ENCODE results near the gene PTS.

Gene PTS

GRCh38 chr11:112222303-112222702 lies 3.9 kb upstream of the PTS start:
- no peak for DNase-seq (ENCODE audit: low read depth in 2 of 2)

DNA sequence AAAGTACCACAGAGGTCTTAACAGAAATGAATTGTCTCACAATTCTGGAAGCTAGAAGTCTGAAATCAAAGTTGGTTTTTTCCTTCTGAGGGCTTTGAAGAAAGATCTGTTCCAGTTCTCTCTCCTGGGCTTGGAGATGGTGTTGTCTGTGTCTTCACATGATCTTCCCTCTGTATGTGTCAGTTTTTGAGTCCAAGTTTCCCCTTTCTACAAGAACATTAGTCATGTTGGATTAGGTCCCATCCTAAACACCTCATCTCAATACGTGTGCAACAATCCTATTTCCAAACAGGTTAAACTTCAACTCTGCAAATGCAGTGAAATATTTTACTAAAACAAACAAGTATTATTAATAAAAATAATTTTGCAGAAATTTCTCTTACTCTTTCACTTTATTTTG lies 3.1 kb upstream of the PTS start:
- no peak for DNase-seq (ENCODE audit: low read depth in 2 of 2)

GRCh38 chr11:112223754-112224532 lies 2.3 kb upstream of the PTS start:
- DNase-seq (ENCODE audit: low read depth in 2 of 2): no peak

DNA sequence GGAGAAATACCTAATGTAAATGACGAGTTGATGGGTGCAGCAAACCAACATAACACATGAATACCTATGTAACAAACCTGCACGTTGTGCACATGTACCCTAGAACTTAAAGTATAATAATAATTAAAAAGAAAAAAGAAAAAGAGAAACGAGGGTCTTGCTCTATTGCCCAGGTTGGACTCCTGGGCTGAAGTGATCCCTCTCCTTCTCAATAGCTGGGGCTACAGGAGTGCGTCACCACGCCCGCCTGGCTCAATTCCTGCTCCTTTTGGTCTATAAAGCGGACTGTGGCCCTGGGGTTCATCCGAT lies 521 bp upstream of the PTS start:
- DNase-seq (ENCODE audit: low read depth in 2 of 2): no peak

GRCh38 chr11:112226831-112227401 lies 688 bp downstream of the PTS start:
- DNase-seq (ENCODE audit: low read depth in 2 of 2): no peak

- DNase-seq (ENCODE audit: low read depth in 2 of 2): no peak
Observed at GRCh38 chr11:112227471-112227870, 1.2 kb downstream of the PTS start.

DNA sequence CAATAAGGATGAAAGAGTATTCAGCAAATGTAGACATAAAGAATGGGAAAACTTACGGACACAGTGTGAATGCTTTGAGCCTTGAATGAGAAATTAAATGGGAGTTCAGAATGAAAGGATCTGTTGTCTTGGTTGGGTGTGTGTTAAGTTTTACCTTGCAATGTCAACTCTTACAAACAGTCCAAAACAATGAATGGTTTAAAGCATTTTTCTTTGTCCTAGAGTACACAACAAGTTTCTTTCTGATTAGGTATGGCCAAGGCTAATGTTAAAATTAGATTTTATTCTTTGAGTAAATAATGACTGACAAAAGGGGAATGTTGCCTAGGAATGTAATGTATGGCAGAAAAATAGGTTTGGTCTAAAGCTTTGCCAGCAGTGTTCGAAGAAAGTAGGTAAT lies 2.5 kb downstream of the PTS start:
- no peak for DNase-seq (ENCODE audit: low read depth in 2 of 2)

- DNase-seq (ENCODE audit: low read depth in 2 of 2): no peak
Observed at GRCh38 chr11:112229159-112229558, 2.9 kb downstream of the PTS start.

DNA sequence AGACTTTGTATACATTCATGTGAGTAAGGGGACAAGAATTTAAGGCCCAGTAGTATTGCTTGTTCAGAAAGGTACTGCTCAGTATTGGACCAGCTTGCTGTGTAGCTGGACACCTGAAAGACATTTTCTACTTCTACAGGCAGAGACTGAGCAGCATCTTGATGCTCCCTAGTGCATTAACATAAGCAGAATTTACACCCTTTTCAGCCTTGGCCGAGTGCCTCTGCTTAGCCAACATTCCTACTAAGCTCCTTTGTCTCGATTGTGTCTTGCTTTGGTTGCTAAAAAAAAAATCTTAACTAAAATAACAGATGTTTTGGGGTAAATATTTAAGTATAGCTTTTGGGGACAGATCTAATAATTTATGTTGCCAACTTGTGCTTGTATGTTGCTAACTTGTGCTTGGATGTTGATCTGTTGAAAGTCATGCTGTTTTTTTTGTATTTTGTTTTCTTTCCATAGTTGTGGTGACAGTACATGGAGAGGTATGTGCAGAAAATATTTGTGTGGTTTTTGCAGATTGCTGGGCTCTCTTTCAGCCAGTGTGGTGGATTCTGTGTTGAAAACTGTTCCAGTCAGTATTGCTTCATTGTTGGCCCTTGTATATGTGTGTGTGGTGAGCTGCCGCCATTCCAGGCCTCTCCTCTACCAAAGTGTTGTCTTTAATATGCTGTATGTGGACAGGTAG lies 3.7 kb downstream of the PTS start:
- no peak for DNase-seq (ENCODE audit: low read depth in 2 of 2)

DNA sequence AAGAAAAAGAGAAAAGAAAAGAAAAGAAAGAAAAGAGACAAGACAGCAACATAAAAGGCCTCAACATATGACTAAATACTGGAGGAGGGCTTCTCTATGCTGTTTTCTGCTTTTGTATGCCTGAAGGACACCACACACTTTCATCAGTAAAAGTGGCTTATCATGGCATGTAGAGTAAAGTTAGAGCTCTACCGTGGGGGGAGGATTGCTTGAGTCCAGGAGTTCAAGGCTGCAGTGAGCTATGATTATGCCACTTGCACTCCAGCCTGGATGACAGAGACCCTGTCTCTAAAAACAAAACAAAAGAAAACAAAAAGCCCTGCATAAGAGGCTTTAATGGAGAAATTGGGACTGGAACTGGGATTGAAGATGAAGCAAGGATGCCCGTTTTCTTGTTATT lies 5.7 kb downstream of the PTS start:
- DNase-seq (ENCODE audit: low read depth in 2 of 2): no peak

DNA sequence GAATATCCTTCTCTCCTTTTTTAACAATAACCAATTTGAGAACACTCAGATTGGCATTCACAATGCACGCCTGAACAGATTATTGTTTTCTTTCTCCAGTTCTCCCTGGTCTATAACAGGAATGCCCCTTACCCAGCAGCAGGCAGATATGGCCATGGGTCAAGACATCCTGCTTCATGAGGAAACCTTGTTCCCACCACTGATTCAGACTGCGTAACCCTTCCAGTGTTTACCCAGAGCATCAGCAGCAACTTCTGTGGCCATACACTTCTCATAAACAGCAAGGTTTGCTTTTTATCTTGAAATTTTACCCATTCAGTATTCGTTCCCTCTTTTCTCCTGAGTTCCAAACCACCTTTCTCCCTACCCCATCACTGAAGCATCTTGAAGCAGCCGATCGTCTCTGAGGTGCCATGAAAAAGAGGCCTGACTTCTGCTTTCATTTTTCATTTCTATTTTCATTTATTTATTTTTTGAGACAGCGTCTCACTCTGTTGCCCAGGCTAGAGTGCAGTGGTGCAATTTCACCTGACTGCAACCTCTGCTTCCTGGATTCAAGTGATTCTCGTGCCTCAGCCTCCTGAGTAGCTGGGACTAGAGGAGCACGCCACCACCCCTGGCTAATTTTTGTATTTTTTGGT lies 9.6 kb downstream of the PTS start:
- no peak for DNase-seq (ENCODE audit: low read depth in 2 of 2)

DNA sequence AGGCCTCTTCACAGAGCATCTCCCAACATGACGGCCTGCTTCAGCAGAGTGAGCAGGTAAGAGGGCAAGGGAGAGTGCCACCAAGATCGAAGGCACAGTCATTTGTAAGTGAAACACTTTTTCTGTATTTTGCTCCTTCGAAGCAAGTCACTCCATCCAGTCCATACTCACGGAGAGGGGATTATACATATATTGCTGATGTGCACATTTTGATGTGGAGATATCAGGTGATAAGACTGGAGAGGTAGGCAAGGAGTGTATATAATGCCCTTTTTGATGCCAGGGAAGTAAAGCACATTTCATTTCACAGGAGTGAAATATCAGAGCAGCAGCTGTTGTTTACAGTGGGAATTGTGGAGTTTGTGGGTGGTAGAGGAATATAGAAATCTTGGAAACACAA lies 11.2 kb downstream of the PTS start:
- DNase-seq (ENCODE audit: low read depth in 2 of 2): no peak

- no peak for DNase-seq (ENCODE audit: low read depth in 2 of 2)
Observed at GRCh38 chr11:112238041-112238440, 11.8 kb downstream of the PTS start.

GRCh38 chr11:112241486-112241885 lies 15.3 kb downstream of the PTS start:
- DNase-seq (ENCODE audit: low read depth in 2 of 2): no peak

- no peak for DNase-seq (ENCODE audit: low read depth in 2 of 2)
Observed at GRCh38 chr11:112247201-112247600, 21.0 kb downstream of the PTS start.

DNA sequence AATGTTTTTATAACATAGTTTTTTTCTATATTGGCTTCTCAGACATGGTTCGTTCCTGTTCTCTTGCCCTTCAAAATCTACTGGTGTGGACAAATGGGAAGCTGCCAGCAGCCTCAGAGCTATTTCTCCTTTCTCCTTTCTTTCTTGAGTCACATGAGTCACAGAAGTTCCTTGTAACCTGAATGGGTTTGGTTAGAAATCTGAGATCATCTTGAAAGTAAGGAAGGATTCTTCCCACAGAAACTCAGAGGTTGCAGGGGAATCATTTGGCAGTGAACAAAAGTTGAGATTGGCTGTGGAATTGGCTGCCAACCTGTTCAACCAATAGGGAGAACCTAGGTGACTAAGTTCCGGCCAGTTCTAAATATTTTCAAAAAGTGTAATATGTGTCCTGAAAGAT lies 22.0 kb downstream of the PTS start:
- no peak for DNase-seq (ENCODE audit: low read depth in 2 of 2)

- no peak for DNase-seq (ENCODE audit: low read depth in 2 of 2)
Observed at GRCh38 chr11:112249871-112250610, 23.8 kb downstream of the PTS start.

- no peak for DNase-seq (ENCODE audit: low read depth in 2 of 2)
Observed at GRCh38 chr11:112253605-112254242, 27.5 kb downstream of the PTS start.

- DNase-seq (ENCODE audit: low read depth in 2 of 2): no peak
Observed at GRCh38 chr11:112255067-112255720, 29.0 kb downstream of the PTS start.

DNA sequence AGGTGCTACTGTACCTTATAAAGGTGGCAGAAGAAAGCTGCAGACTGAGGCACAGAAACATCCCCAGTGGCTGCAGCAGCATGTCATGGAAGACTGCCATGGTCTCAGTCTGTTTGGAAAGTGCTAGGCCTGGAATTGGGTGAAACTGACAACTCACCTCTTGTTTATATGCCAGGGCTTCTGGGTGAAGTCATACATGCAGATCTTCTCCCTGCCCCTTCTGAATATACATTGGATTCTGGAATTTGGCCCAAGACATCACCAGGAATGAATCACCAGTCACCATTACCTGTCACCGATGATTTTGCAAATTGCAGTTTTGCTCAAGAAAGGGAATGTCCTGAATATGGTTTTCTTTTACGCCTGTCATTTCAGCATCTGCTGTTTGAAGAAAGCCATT lies 34.3 kb downstream of the PTS start, which contains the start of gene PLET1:
Gene PLET1, minus strand, starts transcription at position 371 of the 400 bp plus-strand sequence. Its CDS starts 271 bp downstream, at position 100.
- no peak for DNase-seq (ENCODE audit: low read depth in 2 of 2)
